Brain microvascular endothelial cell (primary cell): ENCODE results near the gene PLEKHB2.
"Not testable (repeated sequence)": the region's sequence is repeated elsewhere in the genome, so short reads cannot be mapped to it uniquely, and the experiment has no call there.

Source experiments
- DNase-seq: peaks from one replicate; pipeline ENCODE4 v3.0.0-alpha.2; 2020
- H3K27ac ChIP-seq: fragments of 250-450 bp; sonication (Bioruptor Pico); 2 replicates; pipeline ENCODE4 v1.5.1; 2020; ENCODE audit warnings: mild to moderate bottlenecking, moderate library complexity
- H3K27me3 ChIP-seq: fragments of 250-450 bp; sonication (Bioruptor Pico); replicated peaks from 2 replicates; pipeline ENCODE4 v1.5.1; 2020; ENCODE audit warnings: mild to moderate bottlenecking
- H3K36me3 ChIP-seq: fragments of 250-450 bp; sonication (Bioruptor Pico); replicated peaks from 2 replicates; pipeline ENCODE4 v1.5.1; 2020; ENCODE audit warnings: mild to moderate bottlenecking
- H3K4me3 ChIP-seq: 2 replicates; pipeline ENCODE4 v1.5.1; 2011; ENCODE audit warnings: low read depth, mild to moderate bottlenecking, control low read depth, low read length, moderate library complexity
- CTCF ChIP-seq: IDR thresholded peaks from 2 replicates; pipeline ENCODE4 v1.5.1; 2011; ENCODE audit warnings: low read depth, mild to moderate bottlenecking, moderate library complexity, low read length, control low read depth, inconsistent platforms; ENCODE audit errors: missing control alignments
- in situ Hi-C: cut with HindIII; loops from 2 replicates; pipeline ENCODE4 v1.10.0; 2017; ENCODE audit warnings: low sequenced_read_pairs, low pct_ligation_motif_present

The PLEKHB2 gene

GRCh38 chr2:131077182-131077846 is 27.8 kb upstream of the PLEKHB2 start:
- H3K4me3 ChIP-seq, result no peak overlapping the region
- in situ Hi-C loops, result no loop called here
- no peak for TF ChIP-seq CTCF
- H3K27ac ChIP-seq, result no peak overlapping the region
- peaks cover 61% of the 10 kb centered on the region for H3K36me3 ChIP-seq
- no peaks in the 10 kb centered on the region for H3K27me3 ChIP-seq
- no peak for DNase-seq

GRCh38 chr2:131077966-131078365 is 27.2 kb upstream of the PLEKHB2 start:
- Histone ChIP-seq H3K27me3 (no peaks in the 10 kb centered on the region), H3K4me3 (no peak overlapping the region), H3K36me3 (peaks cover 61% of the 10 kb centered on the region), H3K27ac (no peak overlapping the region)
- DNase-seq, result no peak
- no peak for TF ChIP-seq CTCF
- in situ Hi-C loops, result no loop called here

- H3K27me3 ChIP-seq, H3K4me3 ChIP-seq, DNase-seq, in situ Hi-C loops, H3K27ac ChIP-seq: not testable (repeated sequence)
- peaks cover 47% of the 10 kb centered on the region for H3K36me3 ChIP-seq
Measured at GRCh38 chr2:131079931-131080330, 25.2 kb upstream of the PLEKHB2 start.

- Histone ChIP-seq H3K27ac (no peak overlapping the region), H3K27me3 (no peaks in the 10 kb centered on the region), H3K36me3 (peaks cover 43% of the 10 kb centered on the region), H3K4me3 (no peak overlapping the region)
- in situ Hi-C loops, result no loop called here
- DNase-seq, result no peak
- TF ChIP-seq CTCF, result no peak
Measured at GRCh38 chr2:131081190-131081589, 23.9 kb upstream of the PLEKHB2 start.

- no peaks in the 10 kb centered on the region for H3K27me3 ChIP-seq
- in situ Hi-C loops, result no loop called here
- DNase-seq, result no peak
- H3K36me3 ChIP-seq, result peaks cover 32% of the 10 kb centered on the region
- H3K27ac ChIP-seq, result no peak overlapping the region
- no peak for TF ChIP-seq CTCF
- no peak overlapping the region for H3K4me3 ChIP-seq
Measured at GRCh38 chr2:131085646-131086045, 19.5 kb upstream of the PLEKHB2 start.

- Histone ChIP-seq H3K27me3 (no peaks in the 10 kb centered on the region), H3K27ac (peak overlapping the region; percentile 82), H3K36me3 (peaks cover 8% of the 10 kb centered on the region), H3K4me3 (peak overlapping the region; percentile 84)
- no peak for DNase-seq
- TF ChIP-seq CTCF, result no peak
- in situ Hi-C loops, result no loop called here
Measured at GRCh38 chr2:131092458-131093005, 12.6 kb upstream of the PLEKHB2 start.
